NCI-H2196 treated with DMSO at 0.1 percent for 48 hours (cell line): ENCODE data around the gene CFAP73.
"Not testable (repeated sequence)": the region's sequence is repeated elsewhere in the genome, so short reads cannot be mapped to it uniquely, and the experiment has no call there.

Experiments used
- DNase-seq: peaks from one replicate; lab custom pipeline; 2025; ENCODE audit not compliant: unreplicated experiment; lab: John Stamatoyannopoulos, UW

Gene CFAP73

DNA sequence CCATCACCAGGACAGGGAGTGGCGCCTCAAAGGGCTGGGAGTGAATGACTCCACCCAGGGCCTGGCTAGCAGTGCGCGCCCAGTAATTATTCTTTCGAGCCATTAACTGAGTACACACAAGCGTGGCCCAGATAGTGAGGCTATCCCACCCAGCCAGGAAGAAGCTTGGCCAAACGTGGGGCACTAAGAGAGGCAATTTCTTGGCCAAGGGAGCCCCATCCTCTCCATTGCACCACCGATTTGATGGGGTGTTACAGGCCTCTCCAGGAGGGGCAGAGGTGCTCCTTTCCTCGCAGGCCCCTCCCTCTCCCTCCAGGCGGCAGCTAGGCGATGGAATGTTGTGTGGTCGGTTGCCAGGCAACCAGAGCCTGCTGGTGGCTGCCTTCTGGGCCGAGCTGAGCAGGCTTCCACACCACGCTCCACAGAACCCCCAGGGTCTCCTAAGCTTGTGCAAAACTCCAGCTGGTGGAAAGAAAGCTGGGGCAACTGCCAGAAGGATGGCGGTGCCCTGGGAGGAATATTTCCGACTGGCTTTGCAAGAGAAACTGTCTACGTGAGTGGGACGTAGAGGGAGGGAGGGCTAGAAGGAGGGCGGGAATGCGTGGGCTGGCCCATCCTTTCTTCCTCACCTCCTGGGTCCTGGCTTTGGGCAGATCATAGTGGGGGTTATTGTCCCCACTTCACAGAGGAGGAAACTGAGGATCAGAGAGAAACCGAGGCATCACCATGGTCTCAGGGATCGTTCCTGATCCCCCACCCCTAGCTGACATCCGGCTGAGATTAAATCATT, at the start of gene CFAP73:
Gene CFAP73 (plus strand): TSS at position 364 of the 790 bp plus-strand sequence. CDS start 134 bp downstream, at position 498.
- DNase-seq = peak; percentile 52

DNA sequence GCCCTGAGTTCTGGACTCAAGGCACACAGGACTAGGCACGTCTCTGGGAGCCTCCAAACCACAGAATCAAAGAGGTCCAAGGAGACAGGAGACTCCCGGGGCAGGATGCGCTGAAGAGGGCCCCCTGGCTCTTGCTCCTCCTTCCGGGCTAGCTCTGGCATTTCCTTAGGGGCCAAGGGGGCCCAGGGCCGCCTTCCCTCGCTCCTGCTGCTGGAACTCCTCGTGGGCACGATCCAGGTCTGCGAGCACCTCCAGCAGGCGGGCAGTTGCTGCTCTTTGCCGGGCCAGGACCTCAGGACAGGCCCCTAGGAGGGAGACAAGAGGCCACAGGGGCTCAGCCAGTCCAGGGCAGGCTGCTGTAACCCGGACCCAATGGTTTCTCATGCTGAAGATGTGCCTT, 49.8 kb upstream of the CFAP73 start:
- no peak for DNase-seq

DNA sequence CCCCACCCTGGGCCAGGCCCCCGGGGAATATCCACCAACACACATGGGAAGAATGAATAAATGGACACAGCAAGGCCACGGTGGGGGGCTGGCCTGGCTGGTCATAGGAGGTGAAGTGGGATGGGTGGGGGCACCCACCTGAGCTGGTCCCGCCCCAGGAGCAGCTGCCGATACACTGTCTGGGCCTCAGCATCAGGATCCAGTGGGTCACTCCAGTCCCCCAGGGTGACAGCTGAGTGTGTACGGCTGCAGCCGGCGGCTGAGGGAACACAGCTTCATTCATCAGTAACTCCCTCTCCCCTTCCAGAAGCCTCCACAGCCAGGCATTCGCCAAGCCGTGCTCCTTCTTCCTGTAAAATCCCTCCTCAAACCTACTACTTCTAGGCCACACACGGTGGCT, 47.8 kb upstream of the CFAP73 start:
- DNase-seq = no peak

DNA sequence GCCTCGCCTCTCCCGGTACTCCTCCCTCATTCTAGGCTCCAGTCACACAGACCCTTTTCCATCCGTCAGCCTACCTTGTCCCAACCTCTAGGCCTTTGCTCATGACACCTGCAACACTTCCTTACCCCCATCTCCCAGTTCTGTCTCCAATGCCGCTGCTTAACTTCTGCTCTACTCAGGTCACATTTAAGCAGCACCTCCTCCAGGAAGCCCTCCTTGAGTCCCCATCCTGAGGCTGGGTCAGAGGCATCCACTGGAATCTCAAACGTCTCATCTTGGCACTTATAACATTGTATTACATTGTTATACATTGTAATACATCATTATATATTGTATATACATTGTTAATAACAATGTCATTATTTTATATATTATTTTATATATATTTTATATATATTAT, 46.7 kb upstream of the CFAP73 start:
- DNase-seq = no peak

DNA sequence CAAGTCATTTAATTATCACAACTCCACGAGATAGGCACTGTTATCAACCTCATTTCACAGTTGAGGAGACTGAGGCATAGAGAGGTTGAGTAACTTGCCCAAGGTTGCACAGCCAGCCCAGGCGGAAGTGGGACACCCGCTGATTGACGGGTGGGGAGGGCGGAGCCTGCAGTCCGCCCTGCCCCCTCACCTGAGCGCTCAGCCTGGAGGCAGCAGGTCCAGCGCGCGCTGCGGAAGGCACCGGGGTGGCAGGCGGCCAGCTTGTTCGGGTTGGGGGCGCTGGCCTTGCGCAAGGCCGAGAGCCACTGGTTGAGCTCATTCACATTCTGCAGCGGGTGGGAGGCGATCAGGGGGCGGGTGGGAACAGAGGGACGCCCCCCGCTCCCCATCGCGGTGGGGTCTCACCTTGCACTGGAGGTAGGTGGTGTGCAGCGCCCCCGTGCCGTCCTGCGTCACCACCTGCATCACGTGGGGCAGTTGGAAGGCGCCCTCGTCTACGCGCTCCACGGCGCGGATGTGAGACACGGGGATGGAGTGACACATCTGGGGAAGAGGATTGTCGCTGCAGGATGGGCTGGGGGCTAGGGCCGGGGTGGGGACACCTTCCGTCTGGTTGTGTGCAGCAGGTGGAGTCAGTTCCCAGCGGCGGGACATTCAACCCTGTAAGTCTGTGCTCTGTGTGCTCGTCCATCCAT, 45.6 kb upstream of the CFAP73 start:
- peak; percentile 59 for DNase-seq

DNA sequence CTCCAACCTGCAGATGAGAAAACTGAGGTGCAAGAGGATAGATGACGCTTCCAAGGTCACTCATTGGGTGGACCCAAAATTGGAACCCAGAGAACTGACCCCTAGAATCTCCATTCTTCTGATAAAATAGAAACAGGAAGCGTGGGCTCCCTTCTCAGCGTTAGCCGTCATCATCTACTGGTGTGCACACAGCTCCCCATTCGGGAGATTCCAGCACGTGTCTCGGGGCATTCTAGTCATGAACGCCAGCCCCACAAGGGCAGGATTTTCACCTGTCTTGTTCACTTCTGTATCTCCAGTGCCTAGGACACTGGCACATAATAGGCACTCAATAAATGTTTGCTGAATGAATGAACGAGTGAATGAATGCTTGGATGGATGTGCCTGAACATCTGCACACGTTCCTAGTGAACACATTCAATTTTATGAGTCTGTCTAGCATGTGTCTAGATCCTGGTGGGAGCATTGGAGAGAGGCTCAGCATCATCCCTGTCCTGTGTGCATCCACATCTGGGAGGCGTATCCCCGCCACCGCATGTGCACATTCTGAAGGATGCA, 44.5 kb upstream of the CFAP73 start:
- DNase-seq = no peak

DNA sequence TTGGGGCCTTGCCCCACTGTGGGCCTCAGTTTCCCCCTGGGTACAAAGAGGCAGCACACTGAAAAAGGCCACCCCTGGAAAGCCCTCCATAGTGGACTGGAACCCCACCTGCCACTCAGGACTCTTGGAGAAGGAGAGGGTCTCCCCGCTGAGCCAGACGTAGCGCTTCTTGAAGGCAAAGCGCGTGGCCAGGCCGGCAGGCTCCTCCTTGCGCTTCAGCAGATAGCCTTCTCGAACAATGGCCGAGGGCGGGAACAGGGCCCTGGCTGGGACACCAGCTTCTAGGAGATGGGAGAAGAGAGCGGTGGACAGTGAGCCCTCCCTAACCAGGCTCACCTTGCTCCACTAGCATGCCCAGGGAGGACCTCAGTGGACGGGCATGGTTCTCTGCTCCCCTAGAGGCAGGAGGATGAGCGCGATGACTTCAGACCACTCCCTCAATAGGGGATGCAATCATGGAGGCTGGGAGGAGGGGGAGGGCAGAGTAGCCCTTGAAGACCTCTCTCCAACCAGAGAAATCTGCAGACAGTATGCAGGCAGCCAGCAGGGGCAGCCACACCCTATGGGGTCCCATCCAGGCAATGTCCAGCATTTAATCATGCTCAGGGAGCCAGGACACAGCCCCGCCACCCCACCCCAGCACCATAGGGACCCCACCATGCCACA, 43.8 kb upstream of the CFAP73 start:
- no peak for DNase-seq

DNA sequence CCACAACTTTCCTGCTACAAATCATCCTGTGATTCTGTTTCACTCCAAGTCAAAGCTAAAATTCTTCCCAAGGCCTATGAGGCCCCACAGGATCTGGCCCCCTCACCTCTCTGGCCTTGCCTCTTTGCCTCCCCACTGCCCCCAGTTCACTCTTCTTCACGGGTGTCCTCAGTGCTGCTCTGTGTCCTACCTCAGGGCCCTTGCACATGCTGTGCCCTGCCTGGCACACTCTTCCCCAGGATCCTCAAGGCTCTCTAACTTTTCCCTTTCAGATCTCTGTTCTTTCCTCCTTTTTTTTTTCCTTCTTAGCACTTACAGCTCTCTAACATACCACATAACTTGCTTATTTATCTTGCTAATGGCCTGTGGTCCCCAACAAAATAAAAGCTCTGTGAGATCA, 43.2 kb upstream of the CFAP73 start:
- DNase-seq = no peak

DNA sequence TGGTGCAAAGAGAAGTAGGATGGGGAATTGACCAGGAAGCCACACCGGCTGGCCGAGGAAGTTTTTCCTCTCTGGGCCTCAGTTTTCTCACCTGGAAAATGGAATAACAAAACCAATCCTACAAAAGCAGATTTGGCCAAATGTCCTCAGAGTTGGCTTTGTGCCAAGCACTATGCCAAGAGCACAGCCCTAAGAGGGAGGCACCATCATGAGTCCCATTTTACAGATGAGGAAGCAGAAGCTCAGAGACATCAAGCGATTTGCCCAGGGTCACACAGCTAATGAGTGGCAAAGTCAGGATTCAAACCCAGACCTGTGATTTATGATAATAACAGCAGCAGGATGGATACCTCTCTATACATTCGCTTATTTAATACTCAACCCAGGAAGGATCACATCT, 41.2 kb upstream of the CFAP73 start:
- no peak for DNase-seq

DNA sequence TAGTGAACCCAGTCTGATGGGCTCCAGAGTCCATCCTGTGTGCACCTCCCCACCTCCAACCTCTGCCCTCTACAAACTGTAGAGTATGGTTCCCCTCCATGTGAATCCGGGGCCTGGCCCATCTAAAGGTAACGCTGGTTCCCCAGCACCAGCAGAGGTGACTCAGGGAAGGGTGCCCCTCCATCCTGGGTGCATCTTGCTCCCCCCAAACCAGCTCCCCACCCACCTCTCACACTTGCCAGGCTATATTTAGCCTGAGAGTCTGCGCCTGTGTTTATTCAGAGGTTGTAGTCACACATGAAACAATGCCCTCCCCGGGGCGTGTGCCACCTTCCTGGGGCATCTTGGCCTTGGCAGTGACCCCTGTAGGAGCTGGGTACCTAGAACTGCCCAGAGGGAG, 40.2 kb upstream of the CFAP73 start:
- DNase-seq = no peak

DNA sequence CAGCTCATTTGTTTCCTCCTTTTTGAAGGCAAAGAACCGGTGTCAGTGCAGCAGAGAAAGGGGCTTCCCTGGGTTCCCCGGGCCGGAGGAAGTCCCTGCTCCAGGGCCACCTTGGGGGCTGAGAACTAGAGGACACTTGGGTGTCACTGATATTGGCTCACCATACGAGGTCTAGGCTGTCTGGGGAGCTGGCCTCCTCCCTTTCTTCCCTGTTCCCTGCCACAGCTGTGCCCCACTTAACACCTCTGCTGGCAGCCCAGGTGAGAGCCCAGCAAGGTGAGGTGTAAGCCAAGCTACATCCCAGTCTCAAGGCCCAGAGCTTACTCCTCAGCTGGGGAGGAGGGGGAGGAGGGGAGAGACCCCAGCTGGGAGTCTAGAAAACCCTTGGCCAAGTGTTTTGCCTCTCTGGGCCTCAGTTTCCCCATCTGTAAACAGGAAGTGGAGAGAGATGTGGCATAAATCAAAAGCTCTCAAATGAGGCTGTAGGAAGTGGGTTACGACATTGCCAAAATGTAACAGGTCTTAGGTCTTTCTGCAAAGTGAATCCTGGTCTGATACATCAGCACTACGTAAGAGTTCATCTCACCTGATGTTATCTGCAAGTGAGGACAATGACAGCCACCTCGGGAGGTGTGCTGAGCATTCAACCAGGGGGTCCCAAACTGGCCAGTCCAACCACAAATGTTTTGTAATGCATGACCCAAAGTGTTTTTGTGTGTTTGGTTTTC, 39.5 kb upstream of the CFAP73 start:
- no peak for DNase-seq

DNA sequence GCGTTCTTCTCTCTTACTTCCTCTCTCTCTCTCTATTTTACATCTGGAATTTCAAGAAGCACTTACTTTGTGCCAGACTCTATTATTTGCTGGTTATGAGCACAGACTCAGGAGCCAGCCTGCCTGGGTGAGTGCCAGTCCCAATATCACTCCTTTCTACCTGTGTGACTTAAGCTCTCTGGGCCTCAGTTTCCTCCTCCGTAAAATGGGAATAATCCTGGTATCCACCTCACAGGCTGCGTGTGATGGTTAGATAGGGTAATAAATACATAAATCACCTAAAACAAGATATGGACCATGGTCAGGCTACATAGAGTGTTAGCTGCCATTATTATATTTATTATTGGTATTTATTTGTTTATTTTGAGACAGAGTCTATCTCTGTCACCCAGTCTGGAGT, 38.3 kb upstream of the CFAP73 start:
- no peak for DNase-seq

DNA sequence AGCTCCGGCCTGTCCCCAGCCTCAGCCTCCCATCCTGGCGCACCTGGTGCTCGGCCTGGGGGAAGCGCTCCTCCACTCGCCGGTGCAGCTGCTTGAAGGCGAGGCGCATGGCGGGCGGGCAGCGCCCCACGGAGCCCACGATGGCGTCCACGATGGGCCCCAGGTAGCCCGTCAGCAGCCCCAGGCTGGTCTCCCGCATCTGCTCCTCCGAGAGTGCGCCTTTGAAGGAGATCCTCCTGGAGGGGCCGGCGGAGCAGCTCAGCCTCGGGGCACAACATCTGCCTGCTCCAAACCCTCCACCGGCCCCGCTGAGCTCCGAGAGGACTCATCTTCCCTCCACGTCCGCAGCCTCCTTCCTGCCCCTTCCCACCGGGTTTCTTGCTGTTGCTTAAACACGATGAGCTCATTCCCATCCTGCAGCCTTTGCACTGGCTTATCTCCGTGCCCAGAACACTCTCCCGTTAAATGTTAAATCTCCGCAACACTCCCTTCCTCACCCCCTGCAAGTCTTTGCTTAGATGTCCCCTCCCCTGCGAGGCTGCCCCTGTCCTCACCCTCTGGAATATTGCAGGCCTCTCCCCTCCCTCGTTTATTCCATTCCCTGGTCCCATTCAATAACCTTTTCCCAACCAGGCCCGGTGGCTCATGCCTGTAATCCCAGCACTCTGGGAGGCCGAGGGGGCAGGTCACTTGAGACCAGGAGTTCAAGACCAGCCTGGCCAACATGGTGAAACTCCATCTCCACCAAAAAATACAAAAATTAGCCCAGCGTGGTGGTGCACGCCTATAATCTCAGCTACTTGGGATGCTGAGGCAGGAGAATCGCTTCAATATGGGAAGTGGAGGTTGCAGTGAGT, 37.3 kb upstream of the CFAP73 start:
- no peak for DNase-seq

DNA sequence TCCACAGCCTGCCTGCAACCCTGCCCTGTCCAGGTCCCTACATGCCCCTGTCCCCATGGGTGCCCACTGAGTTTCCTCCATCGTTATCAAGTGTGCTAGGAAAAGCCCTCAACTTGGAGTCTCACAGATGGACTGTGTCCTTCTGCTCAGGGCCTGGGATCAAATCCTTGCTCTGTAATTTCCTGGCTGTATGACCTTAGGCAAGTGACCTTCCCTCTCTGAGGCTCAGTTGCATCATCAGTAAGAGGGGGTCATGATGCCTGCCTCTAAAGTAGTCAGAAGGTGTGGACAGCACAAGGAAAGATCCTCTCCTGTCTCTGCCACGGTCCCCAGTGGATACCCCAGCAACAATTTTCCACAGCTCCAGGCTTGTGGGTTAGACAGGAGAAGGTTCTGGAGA, 36.1 kb upstream of the CFAP73 start:
- DNase-seq = no peak

DNA sequence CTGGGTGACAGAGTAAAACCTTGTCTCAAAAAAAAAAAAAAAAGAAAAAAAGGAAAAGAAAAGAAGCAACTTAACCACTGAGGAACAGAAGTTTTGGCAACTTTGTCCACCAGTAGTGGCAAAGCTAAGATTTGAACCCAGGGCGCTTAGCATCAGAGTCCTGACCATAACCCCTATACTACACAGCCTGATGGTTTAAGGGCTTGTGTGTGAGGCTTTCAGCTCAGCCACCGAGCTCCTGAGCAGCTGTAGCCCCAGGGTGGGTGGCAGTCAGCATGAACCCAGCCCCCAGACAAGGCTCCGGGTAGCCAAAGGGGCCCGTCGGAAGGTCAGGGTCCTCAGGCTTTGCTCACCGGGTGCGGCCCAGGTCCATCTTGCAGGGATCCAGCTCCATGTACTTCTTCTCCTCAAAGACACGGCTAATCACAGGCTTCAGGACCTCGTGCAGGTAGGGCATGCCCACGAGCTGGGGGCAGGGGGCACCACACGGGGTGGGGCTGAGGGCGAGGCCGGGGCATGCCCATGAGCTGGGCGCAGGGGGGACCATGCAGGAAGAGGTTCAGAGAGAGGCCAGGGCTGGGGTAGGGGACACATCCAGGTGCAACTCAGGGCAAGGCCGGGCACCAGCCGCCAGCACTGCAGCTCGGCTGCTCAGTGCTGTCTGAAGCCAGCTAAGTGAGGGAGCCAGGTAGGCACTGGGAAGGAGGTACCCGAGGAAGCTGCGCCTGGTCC, 34.9 kb upstream of the CFAP73 start:
- no peak for DNase-seq

DNA sequence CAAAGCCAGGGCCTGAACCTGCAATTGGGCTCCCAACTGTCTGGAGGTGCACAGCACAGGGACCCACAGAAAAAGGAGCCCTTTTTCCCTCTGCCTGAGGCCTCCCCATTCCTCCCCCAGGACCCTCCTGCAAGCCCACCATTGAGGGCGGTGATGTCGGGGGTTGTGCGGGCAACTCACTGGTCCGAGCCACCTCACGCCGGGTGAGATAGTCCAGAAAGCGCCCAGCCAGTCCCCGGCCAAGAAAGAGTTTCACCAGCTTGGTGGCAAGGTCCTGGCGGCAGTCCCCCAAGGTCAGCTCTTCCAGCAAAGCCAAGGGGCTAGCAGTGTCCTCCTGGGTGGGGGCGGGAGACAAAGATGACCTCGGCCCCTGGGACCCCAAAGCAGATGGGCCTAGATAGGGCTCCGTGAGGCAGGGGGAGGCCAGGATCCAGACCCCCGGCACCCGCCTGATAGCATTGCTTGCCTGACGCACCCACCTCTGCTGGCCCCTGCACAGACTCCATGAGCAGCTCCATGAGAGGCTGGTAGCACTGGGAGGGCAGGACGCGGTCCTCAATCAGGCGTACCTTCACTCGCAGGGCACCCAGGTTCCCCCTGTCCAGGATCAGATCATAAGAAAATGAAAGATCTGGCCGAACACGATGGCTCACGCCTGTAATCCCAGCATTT, 33.9 kb upstream of the CFAP73 start:
- no peak for DNase-seq

DNA sequence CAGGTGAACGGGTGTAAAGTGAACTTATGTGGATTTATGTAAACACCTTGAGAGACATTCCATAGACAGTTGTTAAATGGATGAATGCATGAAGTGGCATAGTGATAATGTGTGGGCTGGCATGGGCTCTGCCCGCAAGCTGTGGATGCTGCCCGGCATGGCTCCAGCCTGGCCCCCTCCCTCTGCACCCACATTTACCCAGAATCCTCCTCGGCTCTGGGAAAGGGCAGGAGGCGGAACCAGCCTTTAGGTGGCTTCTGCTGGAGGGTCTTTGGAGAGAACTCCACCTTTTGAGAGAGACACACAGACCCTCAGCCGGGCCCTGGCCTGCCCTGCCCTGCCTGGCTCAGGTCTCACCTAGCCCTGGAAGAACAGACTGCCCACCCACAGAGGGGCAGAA, 32.6 kb upstream of the CFAP73 start:
- peak; percentile 39 for DNase-seq

DNA sequence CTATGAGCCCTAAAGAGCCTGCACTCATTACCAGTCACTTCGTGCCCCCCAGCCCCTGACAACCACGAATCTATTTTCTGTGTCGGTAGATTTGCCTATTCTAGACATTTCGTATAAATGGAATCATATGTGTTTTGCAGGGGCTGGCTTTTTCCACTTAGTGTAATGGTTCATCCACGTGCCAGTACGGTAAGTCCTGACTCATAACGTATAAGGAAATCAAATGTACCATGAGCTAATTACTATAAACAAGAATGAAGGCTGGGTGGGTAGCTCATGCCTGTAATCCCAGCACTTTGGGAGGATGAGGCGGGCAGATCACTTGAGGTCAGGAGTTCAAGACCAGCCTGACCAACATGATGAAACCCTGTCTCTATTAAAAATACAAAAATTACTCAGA, 31.8 kb upstream of the CFAP73 start:
- not testable (repeated sequence) for DNase-seq

DNA sequence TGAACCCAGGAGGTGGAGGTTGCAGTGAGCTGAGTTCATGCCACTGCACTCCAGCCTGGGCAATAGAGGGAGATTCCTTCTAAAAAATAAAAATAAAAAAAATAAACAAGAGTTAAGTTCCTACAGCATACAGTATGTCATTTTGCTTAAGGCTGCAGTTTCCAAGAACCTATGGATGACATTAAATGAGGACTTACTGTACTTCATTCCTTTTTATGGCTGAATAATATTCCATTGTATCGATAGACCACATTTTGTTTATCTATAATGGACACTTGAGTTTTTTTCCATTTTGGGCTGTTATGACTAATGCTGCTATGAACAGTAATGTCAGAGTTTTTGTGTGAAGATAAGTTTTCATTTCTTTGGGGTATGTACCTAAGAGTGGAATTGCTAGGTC, 31.4 kb upstream of the CFAP73 start:
- no peak for DNase-seq
